ENCODE results near the gene COX19. TPM values are rescaled to one million over a fixed set of nuclear protein-coding genes. Genes with fewer than 3 reads are reported as not detected.

COX19 gene
- total and polyA plus RNA-seq, 2 experiments from 2014 or later, result 11.7 to 12.6 TPM

- peak; percentile 73 for DNase-seq (ENCODE audit: low spot score)
- Histone ChIP-seq H2AFZ (peak within 1 kb of the TSS; percentile 47), H3K27ac (ENCODE audit: low read depth) (no peak within 1 kb of the TSS), H3K4me1 (ENCODE audit: insufficient read depth) (no peaks in the 10 kb centered on the region), H3K4me2 (peak within 1 kb of the TSS; percentile 83), H3K79me2 (replicated peaks; ENCODE audit: insufficient read depth) (no peaks in the 10 kb centered on the region), H3K9me2 (ENCODE audit: insufficient read depth) (no peaks in the 10 kb centered on the region), H3F3A (replicated peaks; ENCODE audit: low read depth) (peaks cover 6% of the 10 kb centered on the region; the same call in 1 of the 2 replicates), H4K20me1 (replicated peaks; ENCODE audit: insufficient read depth) (no peaks in the 10 kb centered on the region), H3K36me3 (ENCODE audit: insufficient read depth) (no peaks in the 10 kb centered on the region), H3K27me3 (ENCODE audit: insufficient read depth) (peaks cover 24% of the 10 kb centered on the region), H3K4me3 (peak within 1 kb of the TSS; percentile 64)
- H3K36me3 Mint-ChIP-seq (ENCODE audit: low read depth), result no peaks in the 10 kb centered on the region; the same call in 2 of the 3 replicates
- H3K4me3 Mint-ChIP-seq, result peak within 1 kb of the TSS; percentile 66
- H3K27me3 Mint-ChIP-seq (ENCODE audit: insufficient read depth, low read depth, poor library complexity), result peaks cover 20% of the 10 kb centered on the region
- H3K9me3 Mint-ChIP-seq, result no peaks in the 10 kb centered on the region
- ATAC-seq, result peak; percentile 8; the same call in 2 of the 3 replicates
- TF ChIP-seq JUNB (IDR thresholded peaks at IDR 0.05; ENCODE audit: unreplicated experiment), result no peak
- peak in 1 of 2 experiments; percentile 33; a peak in 1 of 4 replicates for TF ChIP-seq CTCF (conservative IDR thresholded peaks at IDR 0.05; ENCODE audit: low read depth in 2 of 2)
- no peaks in the 10 kb centered on the region; the same call in 1 of the 3 replicates for H3K4me1 Mint-ChIP-seq
- H3K27ac Mint-ChIP-seq, result no peak within 1 kb of the TSS
These were observed 20.8 kb downstream of the COX19 start, which contains the start of gene ADAP1 for GRCh38 chr7:954330-955238. ADAP1 (minus strand) TSS chr7:954680; CDS start chr7:954477, 203 bp downstream.

GRCh38 chr7:953547-954327 lies 21.6 kb downstream of the COX19 start:
- H3K9me2 ChIP-seq (ENCODE audit: insufficient read depth), result no peaks in the 10 kb centered on the region
- no peaks in the 10 kb centered on the region for H4K20me1 ChIP-seq (replicated peaks; ENCODE audit: insufficient read depth)
- Mint-ChIP-seq H3K9me3 (no peaks in the 10 kb centered on the region; the same call in 2 of the 3 replicates), H3K36me3 (ENCODE audit: low read depth) (no peaks in the 10 kb centered on the region; the same call in 2 of the 3 replicates), H3K27me3 (ENCODE audit: insufficient read depth, low read depth, poor library complexity) (peaks cover 20% of the 10 kb centered on the region), H3K4me3 (peak overlapping the region; percentile 54; the same call in 2 of the 3 replicates), H3K27ac (no peak overlapping the region), H3K4me1 (peaks cover 7% of the 10 kb centered on the region)
- peak; percentile 78 for DNase-seq (ENCODE audit: low spot score)
- peaks cover 6% of the 10 kb centered on the region; the same call in 1 of the 2 replicates for H3F3A ChIP-seq (replicated peaks; ENCODE audit: low read depth)
- H2AFZ ChIP-seq, result peak overlapping the region; percentile 47
- ATAC-seq, result peak; percentile 63
- peak overlapping the region; percentile 83 for H3K4me2 ChIP-seq
- TF ChIP-seq CREB1 (CRISPR knock-in tag; IDR thresholded peaks at IDR 0.05; ENCODE audit: low read depth), result peak; percentile 85
- no peak for TF ChIP-seq NANOG (IDR thresholded peaks at IDR 0.05; ENCODE audit: borderline replicate concordance)
- no peaks in the 10 kb centered on the region for H3K36me3 ChIP-seq (ENCODE audit: insufficient read depth)
- H3K27me3 ChIP-seq (ENCODE audit: insufficient read depth), result peaks cover 24% of the 10 kb centered on the region
- peak overlapping the region; percentile 64 for H3K4me3 ChIP-seq
- H3K79me2 ChIP-seq (replicated peaks; ENCODE audit: insufficient read depth), result no peaks in the 10 kb centered on the region
- no peaks in the 10 kb centered on the region; the same call in 1 of the 2 replicates for H3K4me1 ChIP-seq (ENCODE audit: insufficient read depth)
- no peak overlapping the region for H3K27ac ChIP-seq (ENCODE audit: low read depth)
